ENCODE results near the gene GTPBP8. TPM values are rescaled to one million over a fixed set of nuclear protein-coding genes. Genes with fewer than 3 reads are reported as not detected.

GTPBP8 gene
- polyA plus RNA-seq, 1 donor (not counting 4 experiments of a cell fraction or from before 2014, with no cell fraction given): 16.9 TPM

DNA sequence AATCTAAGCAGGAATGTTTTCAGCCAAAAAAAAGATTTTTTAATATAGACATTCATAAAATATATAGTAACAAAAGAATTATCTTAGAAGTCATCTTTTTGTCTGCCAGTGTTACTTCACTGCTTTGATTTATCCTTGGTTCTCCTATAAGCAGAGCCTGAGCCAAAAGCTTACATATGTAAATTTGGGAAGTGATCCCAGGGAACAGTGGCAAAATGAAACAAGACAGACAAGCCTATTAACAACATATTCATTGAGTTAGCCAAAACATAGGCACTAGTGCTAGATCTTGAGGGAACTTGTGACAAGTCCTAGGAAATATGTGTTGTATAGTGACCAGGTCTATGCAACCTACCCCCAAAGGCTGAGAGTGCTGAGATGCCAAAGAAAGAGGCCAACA, 11.3 kb downstream of the GTPBP8 start:
- H3K9me1 ChIP-seq (ENCODE audit: control insufficient read depth, extremely low read depth, insufficient read depth, low read length): no peaks in the 10 kb centered on the region
- H3K9me3 ChIP-seq (ENCODE audit: control insufficient read depth, low read depth, low read length): no peaks in the 10 kb centered on the region
- H3K4me3 ChIP-seq (ENCODE audit: control insufficient read depth in 2 of 3, extremely low read depth in 1 of 3, insufficient read depth in 2 of 3, low read depth in 1 of 3, low read length in 3 of 3): no peak overlapping the region
- H3K9ac ChIP-seq (ENCODE audit: control insufficient read depth, extremely low read depth, insufficient read depth, low read length): no peak overlapping the region
- H3K36me3 ChIP-seq (ENCODE audit: control insufficient read depth in 2 of 2, extremely low read depth in 1 of 2, insufficient read depth in 2 of 2, low read length in 2 of 2): peaks cover 8 to 36% of the 10 kb centered on the region in 2 experiments
- no peak overlapping the region for H3K4me2 ChIP-seq (ENCODE audit: control insufficient read depth, extremely low read depth, insufficient read depth, low read depth, low read length)
- FAIRE-seq (no peak), DNase-seq (ENCODE audit: low read depth, low spot score) (no peak)
- peaks cover 2% of the 10 kb centered on the region for H3K79me2 ChIP-seq (ENCODE audit: control insufficient read depth, insufficient read depth, low read length)
- H3K27ac ChIP-seq (ENCODE audit: control insufficient read depth, insufficient read depth, low read length): no peak overlapping the region
- no peak for TF ChIP-seq EZH2 (IDR thresholded peaks at IDR 0.05; ENCODE audit: low read length)
- TF ChIP-seq, protein P1, sequence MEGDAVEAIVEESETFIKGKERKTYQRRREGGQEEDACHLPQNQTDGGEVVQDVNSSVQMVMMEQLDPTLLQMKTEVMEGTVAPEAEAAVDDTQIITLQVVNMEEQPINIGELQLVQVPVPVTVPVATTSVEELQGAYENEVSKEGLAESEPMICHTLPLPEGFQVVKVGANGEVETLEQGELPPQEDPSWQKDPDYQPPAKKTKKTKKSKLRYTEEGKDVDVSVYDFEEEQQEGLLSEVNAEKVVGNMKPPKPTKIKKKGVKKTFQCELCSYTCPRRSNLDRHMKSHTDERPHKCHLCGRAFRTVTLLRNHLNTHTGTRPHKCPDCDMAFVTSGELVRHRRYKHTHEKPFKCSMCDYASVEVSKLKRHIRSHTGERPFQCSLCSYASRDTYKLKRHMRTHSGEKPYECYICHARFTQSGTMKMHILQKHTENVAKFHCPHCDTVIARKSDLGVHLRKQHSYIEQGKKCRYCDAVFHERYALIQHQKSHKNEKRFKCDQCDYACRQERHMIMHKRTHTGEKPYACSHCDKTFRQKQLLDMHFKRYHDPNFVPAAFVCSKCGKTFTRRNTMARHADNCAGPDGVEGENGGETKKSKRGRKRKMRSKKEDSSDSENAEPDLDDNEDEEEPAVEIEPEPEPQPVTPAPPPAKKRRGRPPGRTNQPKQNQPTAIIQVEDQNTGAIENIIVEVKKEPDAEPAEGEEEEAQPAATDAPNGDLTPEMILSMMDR (optimal IDR thresholded peaks at IDR 0.05 in 1 of 3, IDR thresholded peaks at IDR 0.05 in 1 of 3, conservative IDR thresholded peaks at IDR 0.05 in 1 of 3; ENCODE audit: extremely low read depth in 1 of 3, insufficient read depth in 2 of 3, low read length in 3 of 3): no peak
- no peaks in the 10 kb centered on the region for H3K27me3 ChIP-seq (ENCODE audit: control insufficient read depth, extremely low read depth, insufficient read depth, low read length)
- H3K4me1 ChIP-seq (ENCODE audit: control insufficient read depth, extremely low read depth, insufficient read depth, low read length): no peaks in the 10 kb centered on the region
- dilution Hi-C loops (cut with MboI; ENCODE audit: extremely low pct_ligation_motif_present, low sequenced_read_pairs): loop anchor here (10.0 kb wide), 1 partner anchor 357 kb away; the partner anchor contains the start of gene CCDC80
- peaks cover 4% of the 10 kb centered on the region for H4K20me1 ChIP-seq (ENCODE audit: control insufficient read depth, extremely low read depth, insufficient read depth, low read length)
- no peak overlapping the region for H2AFZ ChIP-seq (ENCODE audit: control insufficient read depth, low read length)

DNA sequence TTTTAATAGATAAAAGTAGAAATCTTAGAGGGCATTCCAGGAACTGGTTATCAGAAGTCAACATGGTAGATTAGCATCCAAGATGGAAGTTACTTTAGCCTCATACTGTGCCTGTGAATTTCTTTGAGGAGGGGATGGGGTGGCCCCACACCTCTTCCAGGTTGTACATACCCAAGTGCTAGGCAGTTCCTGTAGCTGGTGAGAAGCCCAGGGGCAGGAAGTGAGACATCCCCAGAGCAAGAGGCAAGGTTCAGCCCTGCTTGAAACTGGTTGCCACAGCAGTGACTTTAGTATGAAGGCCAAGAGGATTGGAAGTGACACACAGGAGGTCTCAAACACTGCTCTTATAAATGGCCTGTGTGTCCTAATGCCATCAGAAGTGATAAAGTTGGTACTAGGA, 11.9 kb downstream of the GTPBP8 start:
- Histone ChIP-seq H3K27me3 (ENCODE audit: control insufficient read depth, extremely low read depth, insufficient read depth, low read length) (no peaks in the 10 kb centered on the region), H3K79me2 (ENCODE audit: control insufficient read depth, insufficient read depth, low read length) (peaks cover 4% of the 10 kb centered on the region), H3K36me3 (ENCODE audit: control insufficient read depth in 2 of 2, extremely low read depth in 1 of 2, insufficient read depth in 2 of 2, low read length in 2 of 2) (peaks cover 10 to 40% of the 10 kb centered on the region in 2 experiments), H3K9me3 (ENCODE audit: control insufficient read depth, low read depth, low read length) (no peaks in the 10 kb centered on the region), H4K20me1 (ENCODE audit: control insufficient read depth, extremely low read depth, insufficient read depth, low read length) (peaks cover 4% of the 10 kb centered on the region), H3K9me1 (ENCODE audit: control insufficient read depth, extremely low read depth, insufficient read depth, low read length) (no peaks in the 10 kb centered on the region), H3K27ac (ENCODE audit: control insufficient read depth, insufficient read depth, low read length) (no peak overlapping the region), H3K4me1 (ENCODE audit: control insufficient read depth, extremely low read depth, insufficient read depth, low read length) (no peaks in the 10 kb centered on the region), H3K9ac (ENCODE audit: control insufficient read depth, extremely low read depth, insufficient read depth, low read length) (no peak overlapping the region), H3K4me3 (ENCODE audit: control insufficient read depth in 2 of 3, extremely low read depth in 1 of 3, insufficient read depth in 2 of 3, low read depth in 1 of 3, low read length in 3 of 3) (no peak overlapping the region), H2AFZ (ENCODE audit: control insufficient read depth, low read length) (no peak overlapping the region), H3K4me2 (ENCODE audit: control insufficient read depth, extremely low read depth, insufficient read depth, low read depth, low read length) (no peak overlapping the region)
- no peak for DNase-seq (ENCODE audit: low read depth, low spot score)
- no peak for TF ChIP-seq EZH2 (IDR thresholded peaks at IDR 0.05; ENCODE audit: low read length)
- TF ChIP-seq, protein P1 (optimal IDR thresholded peaks at IDR 0.05 in 1 of 3, IDR thresholded peaks at IDR 0.05 in 1 of 3, conservative IDR thresholded peaks at IDR 0.05 in 1 of 3; ENCODE audit: extremely low read depth in 1 of 3, insufficient read depth in 2 of 3, low read length in 3 of 3): no peak
- dilution Hi-C loops (cut with MboI; ENCODE audit: extremely low pct_ligation_motif_present, low sequenced_read_pairs): loop anchor here (10.0 kb wide), 1 partner anchor 358 kb away; the partner anchor contains the start of gene CCDC80
- FAIRE-seq: peak; percentile 51

Measured in keratinocyte (primary cell).